ENCODE measurements around the gene HDAC4.

Gene HDAC4

DNA sequence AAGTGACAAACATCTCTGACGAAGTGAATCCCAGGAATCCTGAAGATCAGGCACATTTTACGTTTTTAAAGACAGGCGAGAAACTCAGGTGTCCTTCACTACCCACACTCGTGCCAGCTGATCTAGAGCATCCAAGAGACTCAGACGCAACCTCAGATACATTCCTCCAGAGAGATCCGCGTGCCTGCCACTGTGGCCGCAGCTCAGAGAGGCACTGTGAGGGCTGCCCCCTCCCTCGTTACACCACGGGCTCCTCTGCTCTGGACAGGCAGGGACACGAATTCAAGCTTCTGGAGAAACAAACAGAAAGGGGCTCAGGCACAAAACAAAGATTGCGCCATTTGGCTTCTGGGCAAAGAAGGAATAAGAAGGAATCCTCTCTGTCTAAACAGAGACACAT, 268.0 kb downstream of the HDAC4 start:
- H3K79me2 ChIP-seq (ENCODE audit: insufficient read depth, low read length) = no peaks in the 10 kb centered on the region
- no peak overlapping the region for H3K4me2 ChIP-seq (ENCODE audit: low read depth, low read length, poor library complexity, severe bottlenecking)
- H2AFZ ChIP-seq (ENCODE audit: low read depth, low read length, severe bottlenecking) = no peak overlapping the region
- no peaks in the 10 kb centered on the region for H3K36me3 ChIP-seq (ENCODE audit: low read length)
- TF ChIP-seq, protein P1, sequence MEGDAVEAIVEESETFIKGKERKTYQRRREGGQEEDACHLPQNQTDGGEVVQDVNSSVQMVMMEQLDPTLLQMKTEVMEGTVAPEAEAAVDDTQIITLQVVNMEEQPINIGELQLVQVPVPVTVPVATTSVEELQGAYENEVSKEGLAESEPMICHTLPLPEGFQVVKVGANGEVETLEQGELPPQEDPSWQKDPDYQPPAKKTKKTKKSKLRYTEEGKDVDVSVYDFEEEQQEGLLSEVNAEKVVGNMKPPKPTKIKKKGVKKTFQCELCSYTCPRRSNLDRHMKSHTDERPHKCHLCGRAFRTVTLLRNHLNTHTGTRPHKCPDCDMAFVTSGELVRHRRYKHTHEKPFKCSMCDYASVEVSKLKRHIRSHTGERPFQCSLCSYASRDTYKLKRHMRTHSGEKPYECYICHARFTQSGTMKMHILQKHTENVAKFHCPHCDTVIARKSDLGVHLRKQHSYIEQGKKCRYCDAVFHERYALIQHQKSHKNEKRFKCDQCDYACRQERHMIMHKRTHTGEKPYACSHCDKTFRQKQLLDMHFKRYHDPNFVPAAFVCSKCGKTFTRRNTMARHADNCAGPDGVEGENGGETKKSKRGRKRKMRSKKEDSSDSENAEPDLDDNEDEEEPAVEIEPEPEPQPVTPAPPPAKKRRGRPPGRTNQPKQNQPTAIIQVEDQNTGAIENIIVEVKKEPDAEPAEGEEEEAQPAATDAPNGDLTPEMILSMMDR (IDR thresholded peaks at IDR 0.05; ENCODE audit: insufficient read depth, low read length, poor library complexity, severe bottlenecking) = no peak
- no peak for TF ChIP-seq EZH2phosphoT487 (conservative IDR thresholded peaks at IDR 0.05; ENCODE audit: low read length)
- no peaks in the 10 kb centered on the region for H3K9me3 ChIP-seq (ENCODE audit: insufficient read depth, low read length)
- H3F3A ChIP-seq (ENCODE audit: insufficient read depth) = no peaks in the 10 kb centered on the region
- no peaks in the 10 kb centered on the region for H3K27me3 ChIP-seq (ENCODE audit: low read length)
- H3K9me2 ChIP-seq (replicated peaks; ENCODE audit: insufficient read depth, low read length) = no peaks in the 10 kb centered on the region
- H3K4me3 ChIP-seq (ENCODE audit: insufficient read depth, low read length, poor library complexity, severe bottlenecking) = no peak overlapping the region
- H3K27ac ChIP-seq (ENCODE audit: low read depth, low read length) = no peak overlapping the region
- H3K9ac ChIP-seq (ENCODE audit: low read length) = no peak overlapping the region
- H4K20me1 ChIP-seq (ENCODE audit: low read depth, low read length) = no peaks in the 10 kb centered on the region

- Histone ChIP-seq H3K79me2 (ENCODE audit: insufficient read depth, low read length) (no peaks in the 10 kb centered on the region), H4K20me1 (ENCODE audit: low read depth, low read length) (no peaks in the 10 kb centered on the region), H3K4me2 (ENCODE audit: low read depth, low read length, poor library complexity, severe bottlenecking) (no peak overlapping the region), H3F3A (ENCODE audit: insufficient read depth) (no peaks in the 10 kb centered on the region), H3K36me3 (ENCODE audit: low read length) (no peaks in the 10 kb centered on the region), H3K27ac (ENCODE audit: low read depth, low read length) (no peak overlapping the region), H3K9ac (ENCODE audit: low read length) (no peak overlapping the region), H3K4me3 (ENCODE audit: insufficient read depth, low read length, poor library complexity, severe bottlenecking) (no peak overlapping the region), H3K9me3 (ENCODE audit: insufficient read depth, low read length) (no peaks in the 10 kb centered on the region), H3K27me3 (ENCODE audit: low read length) (no peaks in the 10 kb centered on the region), H2AFZ (ENCODE audit: low read depth, low read length, severe bottlenecking) (no peak overlapping the region), H3K9me2 (replicated peaks; ENCODE audit: insufficient read depth, low read length) (no peaks in the 10 kb centered on the region)
- no peak for TF ChIP-seq EZH2phosphoT487 (conservative IDR thresholded peaks at IDR 0.05; ENCODE audit: low read length)
- TF ChIP-seq, protein P1 (IDR thresholded peaks at IDR 0.05; ENCODE audit: insufficient read depth, low read length, poor library complexity, severe bottlenecking) = no peak
These were observed 268.6 kb downstream of the HDAC4 start for GRCh38 chr2:239132156-239132709.

DNA sequence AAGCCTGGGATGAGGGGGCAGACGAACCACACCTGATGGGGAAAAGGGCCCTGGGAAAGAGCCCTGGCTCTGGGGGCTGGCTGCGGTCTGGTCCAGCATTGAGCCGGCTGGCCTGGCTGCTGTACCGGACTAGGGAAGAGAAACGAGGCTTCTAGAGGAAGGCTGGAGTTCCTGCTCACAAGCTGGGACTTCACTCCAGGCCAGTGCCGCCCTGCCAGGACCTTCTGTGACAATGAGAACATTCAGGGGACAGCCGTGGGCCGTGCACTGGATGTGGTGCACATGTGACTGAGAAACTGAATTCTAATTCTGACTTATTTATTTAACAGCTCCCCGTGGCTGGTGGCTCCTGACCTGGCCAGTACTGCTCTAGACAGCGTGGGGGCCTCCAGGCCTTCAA, 269.3 kb downstream of the HDAC4 start:
- Histone ChIP-seq H4K20me1 (ENCODE audit: low read depth, low read length) (no peaks in the 10 kb centered on the region), H3K9ac (ENCODE audit: low read length) (no peak overlapping the region), H3K9me2 (replicated peaks; ENCODE audit: insufficient read depth, low read length) (no peaks in the 10 kb centered on the region), H3K79me2 (ENCODE audit: insufficient read depth, low read length) (no peaks in the 10 kb centered on the region), H3F3A (ENCODE audit: insufficient read depth) (no peaks in the 10 kb centered on the region), H2AFZ (ENCODE audit: low read depth, low read length, severe bottlenecking) (no peak overlapping the region), H3K4me2 (ENCODE audit: low read depth, low read length, poor library complexity, severe bottlenecking) (no peak overlapping the region), H3K36me3 (ENCODE audit: low read length) (no peaks in the 10 kb centered on the region), H3K27ac (ENCODE audit: low read depth, low read length) (no peak overlapping the region), H3K27me3 (ENCODE audit: low read length) (no peaks in the 10 kb centered on the region), H3K9me3 (ENCODE audit: insufficient read depth, low read length) (no peaks in the 10 kb centered on the region), H3K4me3 (ENCODE audit: insufficient read depth, low read length, poor library complexity, severe bottlenecking) (no peak overlapping the region)
- TF ChIP-seq EZH2phosphoT487 (conservative IDR thresholded peaks at IDR 0.05; ENCODE audit: low read length) = no peak
- TF ChIP-seq, protein P1 (IDR thresholded peaks at IDR 0.05; ENCODE audit: insufficient read depth, low read length, poor library complexity, severe bottlenecking) = no peak
